GM19372 (cell line): Measurements from ENCODE around the gene HYAL2.
"Not testable (repeated sequence)": the region's sequence is repeated elsewhere in the genome, so short reads cannot be mapped to it uniquely, and the experiment has no call there.

Experiments
- ATAC-seq: cut with Tn5 transposase; IDR thresholded peaks from one replicate; pipeline ENCODE4 v1.9.1; 2021; ENCODE audit warnings: mild to moderate bottlenecking, low read depth, moderate library complexity; ENCODE audit not compliant: unreplicated experiment

The HYAL2 gene

GRCh38 chr3:50273689-50274065, 48.9 kb downstream of the HYAL2 start:
- no peak for ATAC-seq

GRCh38 chr3:50272911-50273688, 49.4 kb downstream of the HYAL2 start:
- ATAC-seq, result peak; percentile 84

- not testable (repeated sequence) for ATAC-seq
Measured at GRCh38 chr3:50272538-50272910, 50.0 kb downstream of the HYAL2 start.

GRCh38 chr3:50271314-50271936, 51.1 kb downstream of the HYAL2 start:
- no peak for ATAC-seq

GRCh38 chr3:50270422-50271224, 51.9 kb downstream of the HYAL2 start:
- ATAC-seq, result no peak

- no peak for ATAC-seq
Measured at GRCh38 chr3:50269977-50270413, 52.5 kb downstream of the HYAL2 start.

- ATAC-seq, result no peak
Measured at GRCh38 chr3:50269460-50269859, 53.1 kb downstream of the HYAL2 start.

- no peak for ATAC-seq
Measured at GRCh38 chr3:50268703-50269451, 53.7 kb downstream of the HYAL2 start, which contains the start of gene SEMA3B. SEMA3B (plus strand) TSS chr3:50269147; CDS start chr3:50269241, 94 bp downstream.

- no peak for ATAC-seq
Measured at GRCh38 chr3:50268276-50268675, 54.3 kb downstream of the HYAL2 start.
